Measurements from ENCODE around the gene UGGT2.
"Not testable (repeated sequence)": the region's sequence is repeated elsewhere in the genome, so short reads cannot be mapped to it uniquely, and the experiment has no call there.

UGGT2 gene

GRCh38 chr13:95937714-95938320, 115.4 kb downstream of the UGGT2 start:
- Histone ChIP-seq H3K9ac (ENCODE audit: low read depth in 1 of 2, low read length in 2 of 2) (no peak overlapping the region), H3K36me3 (ENCODE audit: control insufficient read depth in 2 of 2, insufficient read depth in 2 of 2, low read length in 2 of 2) (peaks cover 10 to 15% of the 10 kb centered on the region in 2 donors), H3K27me3 (ENCODE audit: control insufficient read depth in 2 of 2, insufficient read depth in 2 of 2, low read length in 2 of 2) (no peaks in the 10 kb centered on the region), H3K4me1 (ENCODE audit: control insufficient read depth in 2 of 2, insufficient read depth in 2 of 2, low read length in 2 of 2) (no peaks in the 10 kb centered on the region), H3K9me3 (ENCODE audit: control insufficient read depth in 2 of 2, low read length in 2 of 2) (peaks cover 2 to 4% of the 10 kb centered on the region in 2 donors), H3K4me3 (ENCODE audit: low read length in 2 of 2) (no peak overlapping the region), H3K27ac (ENCODE audit: low read depth in 2 of 2, low read length in 2 of 2) (no peak overlapping the region)

GRCh38 chr13:95931300-95932025, 121.7 kb downstream of the UGGT2 start:
- Histone ChIP-seq H3K4me1 (ENCODE audit: control insufficient read depth in 2 of 2, insufficient read depth in 2 of 2, low read length in 2 of 2) (no peaks in the 10 kb centered on the region), H3K4me3 (ENCODE audit: low read length in 2 of 2) (no peak overlapping the region), H3K27me3 (ENCODE audit: control insufficient read depth in 2 of 2, insufficient read depth in 2 of 2, low read length in 2 of 2) (no peaks in the 10 kb centered on the region), H3K27ac (ENCODE audit: low read depth in 2 of 2, low read length in 2 of 2) (no peak overlapping the region), H3K9me3 (ENCODE audit: control insufficient read depth in 2 of 2, low read length in 2 of 2) (peaks cover 2 to 4% of the 10 kb centered on the region in 2 donors), H3K36me3 (ENCODE audit: control insufficient read depth in 2 of 2, insufficient read depth in 2 of 2, low read length in 2 of 2) (peaks cover 9 to 11% of the 10 kb centered on the region in 2 donors), H3K9ac (ENCODE audit: low read depth in 1 of 2, low read length in 2 of 2) (no peak overlapping the region)

- Histone ChIP-seq H3K9ac (ENCODE audit: low read depth in 1 of 2, low read length in 2 of 2) (no peak overlapping the region), H3K27me3 (ENCODE audit: control insufficient read depth in 2 of 2, insufficient read depth in 2 of 2, low read length in 2 of 2) (no peaks in the 10 kb centered on the region), H3K4me3 (ENCODE audit: low read length in 2 of 2) (no peak overlapping the region), H3K4me1 (ENCODE audit: control insufficient read depth in 2 of 2, insufficient read depth in 2 of 2, low read length in 2 of 2) (no peaks in the 10 kb centered on the region), H3K27ac (ENCODE audit: low read depth in 2 of 2, low read length in 2 of 2) (no peak overlapping the region), H3K9me3 (ENCODE audit: control insufficient read depth in 2 of 2, low read length in 2 of 2) (no peaks in the 10 kb centered on the region), H3K36me3 (ENCODE audit: control insufficient read depth in 2 of 2, insufficient read depth in 2 of 2, low read length in 2 of 2) (peaks cover 0 to 2% of the 10 kb centered on the region in 2 donors)
These were observed 123.8 kb downstream of the UGGT2 start for GRCh38 chr13:95929430-95929829.

- H3K4me1 ChIP-seq (ENCODE audit: control insufficient read depth in 2 of 2, insufficient read depth in 2 of 2, low read length in 2 of 2); H3K4me3 ChIP-seq (ENCODE audit: low read length in 2 of 2); H3K27me3 ChIP-seq (ENCODE audit: control insufficient read depth in 2 of 2, insufficient read depth in 2 of 2, low read length in 2 of 2); H3K9me3 ChIP-seq (ENCODE audit: control insufficient read depth in 2 of 2, low read length in 2 of 2); H3K9ac ChIP-seq (ENCODE audit: low read depth in 1 of 2, low read length in 2 of 2); H3K36me3 ChIP-seq (ENCODE audit: control insufficient read depth in 2 of 2, insufficient read depth in 2 of 2, low read length in 2 of 2); H3K27ac ChIP-seq (ENCODE audit: low read depth in 2 of 2, low read length in 2 of 2): not testable (repeated sequence)
These were observed 124.8 kb downstream of the UGGT2 start for GRCh38 chr13:95928367-95928906.

DNA sequence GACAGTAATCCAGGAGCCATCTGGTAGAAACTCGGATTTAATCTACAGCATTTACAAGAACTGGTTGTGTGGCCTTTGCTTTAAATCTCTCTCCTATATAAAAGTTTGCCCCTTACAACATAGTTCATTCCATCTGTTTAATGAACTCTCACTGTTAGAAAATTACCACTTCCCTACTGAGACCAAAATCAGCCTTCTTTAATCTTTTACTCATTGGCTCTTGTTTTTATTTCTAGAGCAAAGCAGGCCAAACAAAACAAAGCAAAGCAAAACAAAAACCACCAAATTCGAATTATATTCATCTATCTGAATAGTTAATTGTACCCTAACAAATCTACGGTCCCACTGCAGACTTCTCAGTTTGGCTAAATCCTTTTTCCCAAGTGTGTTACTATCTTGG, 127.0 kb downstream of the UGGT2 start:
- no peak overlapping the region for H3K9ac ChIP-seq (ENCODE audit: low read depth in 1 of 2, low read length in 2 of 2)
- H3K4me1 ChIP-seq (ENCODE audit: control insufficient read depth in 2 of 2, insufficient read depth in 2 of 2, low read length in 2 of 2): no peaks in the 10 kb centered on the region
- H3K9me3 ChIP-seq (ENCODE audit: control insufficient read depth in 2 of 2, low read length in 2 of 2): no peaks in the 10 kb centered on the region
- H3K27me3 ChIP-seq (ENCODE audit: control insufficient read depth in 2 of 2, insufficient read depth in 2 of 2, low read length in 2 of 2): no peaks in the 10 kb centered on the region
- no peaks in the 10 kb centered on the region for H3K36me3 ChIP-seq (ENCODE audit: control insufficient read depth in 2 of 2, insufficient read depth in 2 of 2, low read length in 2 of 2)
- H3K4me3 ChIP-seq (ENCODE audit: low read length in 2 of 2): no peak overlapping the region
- no peak overlapping the region for H3K27ac ChIP-seq (ENCODE audit: low read depth in 2 of 2, low read length in 2 of 2)

GRCh38 chr13:95924389-95924994, 128.7 kb downstream of the UGGT2 start:
- Histone ChIP-seq H3K9ac (ENCODE audit: low read depth in 1 of 2, low read length in 2 of 2) (no peak overlapping the region), H3K9me3 (ENCODE audit: control insufficient read depth in 2 of 2, low read length in 2 of 2) (no peaks in the 10 kb centered on the region), H3K4me1 (ENCODE audit: control insufficient read depth in 2 of 2, insufficient read depth in 2 of 2, low read length in 2 of 2) (no peaks in the 10 kb centered on the region), H3K36me3 (ENCODE audit: control insufficient read depth in 2 of 2, insufficient read depth in 2 of 2, low read length in 2 of 2) (no peaks in the 10 kb centered on the region), H3K27me3 (ENCODE audit: control insufficient read depth in 2 of 2, insufficient read depth in 2 of 2, low read length in 2 of 2) (no peaks in the 10 kb centered on the region), H3K27ac (ENCODE audit: low read depth in 2 of 2, low read length in 2 of 2) (no peak overlapping the region), H3K4me3 (ENCODE audit: low read length in 2 of 2) (no peak overlapping the region)

DNA sequence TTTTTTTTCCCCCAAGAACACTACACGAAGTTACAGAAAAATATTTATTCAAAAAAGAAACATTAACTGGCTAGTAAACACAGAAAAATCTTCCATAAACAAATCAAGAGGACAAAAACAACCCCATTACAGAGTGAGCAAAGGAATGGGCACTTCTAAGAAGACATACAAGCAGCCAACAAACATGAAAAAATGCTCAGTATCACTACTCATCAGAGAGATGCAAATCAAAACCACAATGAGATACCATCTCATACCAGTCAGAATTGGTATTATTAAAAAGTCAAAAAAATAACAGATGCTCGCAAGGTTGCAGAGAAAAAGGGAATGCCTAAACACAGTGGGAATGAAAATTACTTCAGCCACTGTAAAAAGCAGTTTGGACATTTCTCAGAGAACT, 131.7 kb downstream of the UGGT2 start:
- Histone ChIP-seq H3K27me3 (ENCODE audit: control insufficient read depth in 2 of 2, insufficient read depth in 2 of 2, low read length in 2 of 2) (no peaks in the 10 kb centered on the region), H3K4me3 (ENCODE audit: low read length in 2 of 2) (no peak overlapping the region), H3K9me3 (ENCODE audit: control insufficient read depth in 2 of 2, low read length in 2 of 2) (no peaks in the 10 kb centered on the region), H3K27ac (ENCODE audit: low read depth in 2 of 2, low read length in 2 of 2) (no peak overlapping the region), H3K4me1 (ENCODE audit: control insufficient read depth in 2 of 2, insufficient read depth in 2 of 2, low read length in 2 of 2) (no peaks in the 10 kb centered on the region), H3K9ac (ENCODE audit: low read depth in 1 of 2, low read length in 2 of 2) (no peak overlapping the region), H3K36me3 (ENCODE audit: control insufficient read depth in 2 of 2, insufficient read depth in 2 of 2, low read length in 2 of 2) (no peaks in the 10 kb centered on the region)

DNA sequence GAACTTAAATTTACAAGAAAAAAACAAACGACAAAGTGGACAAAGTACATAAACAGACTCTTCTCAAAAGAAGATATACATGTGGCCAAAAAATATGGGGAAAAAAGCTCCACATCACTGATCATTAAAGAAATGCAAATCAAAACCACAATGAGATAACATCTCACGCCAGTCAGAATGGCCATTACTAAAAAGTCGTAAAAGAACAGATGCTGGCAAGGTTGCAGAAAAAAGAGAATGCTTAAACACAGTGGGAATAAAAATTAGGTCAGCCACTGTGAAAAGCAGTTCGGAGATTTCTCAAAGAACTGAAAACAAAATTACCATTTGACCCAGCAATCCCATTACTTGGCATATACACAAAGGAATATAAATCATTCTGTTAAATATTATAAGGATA, 132.7 kb downstream of the UGGT2 start:
- Histone ChIP-seq H3K36me3 (ENCODE audit: control insufficient read depth in 2 of 2, insufficient read depth in 2 of 2, low read length in 2 of 2) (no peaks in the 10 kb centered on the region), H3K9me3 (ENCODE audit: control insufficient read depth in 2 of 2, low read length in 2 of 2) (no peaks in the 10 kb centered on the region), H3K9ac (ENCODE audit: low read depth in 1 of 2, low read length in 2 of 2) (no peak overlapping the region), H3K4me3 (ENCODE audit: low read length in 2 of 2) (no peak overlapping the region), H3K27me3 (ENCODE audit: control insufficient read depth in 2 of 2, insufficient read depth in 2 of 2, low read length in 2 of 2) (no peaks in the 10 kb centered on the region), H3K4me1 (ENCODE audit: control insufficient read depth in 2 of 2, insufficient read depth in 2 of 2, low read length in 2 of 2) (no peaks in the 10 kb centered on the region), H3K27ac (ENCODE audit: low read depth in 2 of 2, low read length in 2 of 2) (no peak overlapping the region)

DNA sequence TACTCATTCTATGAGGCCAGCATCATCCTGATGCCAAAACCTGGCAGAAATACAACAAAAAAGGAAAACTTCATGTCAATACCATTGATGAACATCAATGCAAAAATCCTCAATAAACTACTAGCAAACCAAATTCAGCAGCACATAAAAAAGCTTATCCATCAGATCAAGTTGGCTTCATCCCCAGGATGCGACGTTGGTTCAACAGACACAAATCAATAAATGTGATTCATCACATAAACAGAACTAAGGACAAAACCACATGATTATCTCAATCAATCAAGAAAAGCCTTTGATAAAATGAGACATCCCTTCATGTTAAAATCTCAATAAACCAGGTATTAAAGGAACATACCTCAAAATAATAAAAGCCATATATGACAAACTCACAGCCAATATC, 134.3 kb downstream of the UGGT2 start:
- Histone ChIP-seq H3K9me3 (ENCODE audit: control insufficient read depth in 2 of 2, low read length in 2 of 2) (no peaks in the 10 kb centered on the region), H3K27me3 (ENCODE audit: control insufficient read depth in 2 of 2, insufficient read depth in 2 of 2, low read length in 2 of 2) (no peaks in the 10 kb centered on the region), H3K9ac (ENCODE audit: low read depth in 1 of 2, low read length in 2 of 2) (no peak overlapping the region), H3K36me3 (ENCODE audit: control insufficient read depth in 2 of 2, insufficient read depth in 2 of 2, low read length in 2 of 2) (no peaks in the 10 kb centered on the region), H3K27ac (ENCODE audit: low read depth in 2 of 2, low read length in 2 of 2) (no peak overlapping the region), H3K4me1 (ENCODE audit: control insufficient read depth in 2 of 2, insufficient read depth in 2 of 2, low read length in 2 of 2) (no peaks in the 10 kb centered on the region), H3K4me3 (ENCODE audit: low read length in 2 of 2) (no peak overlapping the region)

- Histone ChIP-seq H3K36me3 (ENCODE audit: control insufficient read depth in 2 of 2, insufficient read depth in 2 of 2, low read length in 2 of 2) (no peaks in the 10 kb centered on the region), H3K9me3 (ENCODE audit: control insufficient read depth in 2 of 2, low read length in 2 of 2) (no peaks in the 10 kb centered on the region), H3K4me1 (ENCODE audit: control insufficient read depth in 2 of 2, insufficient read depth in 2 of 2, low read length in 2 of 2) (no peaks in the 10 kb centered on the region), H3K27me3 (ENCODE audit: control insufficient read depth in 2 of 2, insufficient read depth in 2 of 2, low read length in 2 of 2) (no peaks in the 10 kb centered on the region), H3K4me3 (ENCODE audit: low read length in 2 of 2) (no peak overlapping the region), H3K9ac (ENCODE audit: low read depth in 1 of 2, low read length in 2 of 2) (no peak overlapping the region), H3K27ac (ENCODE audit: low read depth in 2 of 2, low read length in 2 of 2) (no peak overlapping the region)
These were observed 138.2 kb downstream of the UGGT2 start for GRCh38 chr13:95914991-95915501.
